HEK293 (cell line): ENCODE measurements around the gene MAP3K13.
A peak's percentile ranks its signal among the peaks of the same experiment; 100 is the strongest.

Experiments
- CTCF ChIA-PET: fragments of 350-600 bp; formaldehyde crosslinking; extraction: SDS; loops from one replicate; lab custom pipeline; 2021; ENCODE audit warnings: antibody characterized with exemption; lab: Yijun Ruan, JAX
- POLR2A ChIA-PET: fragments of 300-600 bp; formaldehyde crosslinking; extraction: SDS; loops from one replicate; lab custom pipeline; 2020; ENCODE audit warnings: antibody characterized with exemption, inconsistent platforms; lab: Yijun Ruan, JAX
- H3K27ac ChIP-seq: fragments of 200-500 bp; sonication (Bioruptor generic); 2 replicates; pipeline ENCODE4 v1.5.1; 2014; ENCODE audit warnings: low read depth, low read length, control low read depth, inconsistent platforms; ENCODE audit errors: extremely low read depth
- H3K36me3 ChIP-seq, 2 experiments: fragments of 200-500 bp in 1 of 2; sonication (Bioruptor generic) in 1 of 2; 1 replicate in 1 of 2; 2 replicates in 1 of 2; pipeline ENCODE4 v1.5.1; 2014 to 2017; ENCODE audit warnings: inconsistent platforms in 2 of 2, low read length in 2 of 2; ENCODE audit not compliant: control insufficient read depth in 2 of 2, insufficient read depth in 1 of 2
- H3K4me1 ChIP-seq: fragments of 200-500 bp; sonication (Bioruptor generic); 2 replicates; pipeline ENCODE4 v1.5.1; 2014; ENCODE audit warnings: mild to moderate bottlenecking, low read length, inconsistent platforms; ENCODE audit not compliant: control insufficient read depth, insufficient read depth
- H3K4me3 ChIP-seq: 2 replicates; pipeline ENCODE4 v1.5.1; 2011; ENCODE audit warnings: low read depth, mild to moderate bottlenecking, control low read depth, low read length, moderate library complexity
- H3K9me3 ChIP-seq: fragments of 200-500 bp; sonication (Bioruptor generic); 2 replicates; pipeline ENCODE4 v1.5.1; 2014; ENCODE audit warnings: low read depth, low read length, inconsistent platforms; ENCODE audit not compliant: control insufficient read depth, insufficient read depth
- FEZF1 ChIP-seq: fragments of 450-650 bp; formaldehyde crosslinking; IDR thresholded peaks from 2 replicates; pipeline ENCODE4 v1.5.1; 2016; ENCODE audit warnings: missing biosample characterization, missing genetic modification characterization
- KLF7 ChIP-seq: fragments of 450-650 bp; formaldehyde crosslinking; IDR thresholded peaks from 2 replicates; pipeline ENCODE4 v1.5.1; 2016; ENCODE audit warnings: missing biosample characterization, missing genetic modification characterization, borderline replicate concordance
- MEIS1 ChIP-seq: sonication (generic); formaldehyde crosslinking; IDR thresholded peaks from 2 replicates; pipeline ENCODE4 v1.8.1; 2022; ENCODE audit warnings: missing genetic modification reagents, mild to moderate bottlenecking, borderline replicate concordance
- TSHZ1 ChIP-seq: fragments of 450-650 bp; formaldehyde crosslinking; IDR thresholded peaks from 2 replicates; pipeline ENCODE4 v1.5.1; 2016; ENCODE audit warnings: missing biosample characterization, missing genetic modification characterization, borderline replicate concordance
- ZBTB26 ChIP-seq: fragments of 450-650 bp; formaldehyde crosslinking; optimal IDR thresholded peaks from 2 replicates; pipeline ENCODE3; 2016; ENCODE audit warnings: missing biosample characterization, mild to moderate bottlenecking, missing genetic modification characterization
- ZNF223 ChIP-seq: fragments of 450-650 bp; formaldehyde crosslinking; IDR thresholded peaks from 2 replicates; pipeline ENCODE4 v1.5.1; 2016; ENCODE audit warnings: missing biosample characterization, missing genetic modification characterization
- ZNF266 ChIP-seq: fragments of 450-650 bp; formaldehyde crosslinking; IDR thresholded peaks from 2 replicates; pipeline ENCODE4 v1.5.1; 2016; ENCODE audit warnings: missing biosample characterization, missing genetic modification characterization, low read depth
- ZNF302 ChIP-seq: fragments of 450-650 bp; formaldehyde crosslinking; IDR thresholded peaks from 2 replicates; pipeline ENCODE4 v1.5.1; 2016; ENCODE audit warnings: missing biosample characterization, missing genetic modification characterization, low read depth
- ZNF324 ChIP-seq: fragments of 450-650 bp; formaldehyde crosslinking; IDR thresholded peaks from 2 replicates; pipeline ENCODE4 v1.5.1; 2016; ENCODE audit warnings: missing biosample characterization, missing genetic modification characterization
- ZNF626 ChIP-seq: fragments of 450-650 bp; sonication (Bioruptor Pico); formaldehyde crosslinking; IDR thresholded peaks from 2 replicates; pipeline ENCODE4 v1.5.1; 2018; ENCODE audit warnings: missing biosample characterization, missing genetic modification characterization, inconsistent platforms
- ZNF830 ChIP-seq: fragments of 450-650 bp; IDR thresholded peaks from 2 replicates; pipeline ENCODE4 v1.5.0; 2018; ENCODE audit warnings: missing biosample characterization, missing genetic modification characterization, low read depth, mild to moderate bottlenecking, moderate library complexity
- TF ChIP-seq, protein P1 (sequence below): fragments of 450-650 bp; formaldehyde crosslinking; IDR thresholded peaks from 2 replicates; pipeline ENCODE4 v1.5.1; 2016; ENCODE audit warnings: missing biosample characterization, missing genetic modification characterization
- TF ChIP-seq, protein P2 (sequence below): fragments of 450-650 bp; formaldehyde crosslinking; IDR thresholded peaks from 2 replicates; pipeline ENCODE4 v1.5.1; 2016; ENCODE audit warnings: missing biosample characterization, missing genetic modification characterization, low read depth

MAP3K13 gene

DNA sequence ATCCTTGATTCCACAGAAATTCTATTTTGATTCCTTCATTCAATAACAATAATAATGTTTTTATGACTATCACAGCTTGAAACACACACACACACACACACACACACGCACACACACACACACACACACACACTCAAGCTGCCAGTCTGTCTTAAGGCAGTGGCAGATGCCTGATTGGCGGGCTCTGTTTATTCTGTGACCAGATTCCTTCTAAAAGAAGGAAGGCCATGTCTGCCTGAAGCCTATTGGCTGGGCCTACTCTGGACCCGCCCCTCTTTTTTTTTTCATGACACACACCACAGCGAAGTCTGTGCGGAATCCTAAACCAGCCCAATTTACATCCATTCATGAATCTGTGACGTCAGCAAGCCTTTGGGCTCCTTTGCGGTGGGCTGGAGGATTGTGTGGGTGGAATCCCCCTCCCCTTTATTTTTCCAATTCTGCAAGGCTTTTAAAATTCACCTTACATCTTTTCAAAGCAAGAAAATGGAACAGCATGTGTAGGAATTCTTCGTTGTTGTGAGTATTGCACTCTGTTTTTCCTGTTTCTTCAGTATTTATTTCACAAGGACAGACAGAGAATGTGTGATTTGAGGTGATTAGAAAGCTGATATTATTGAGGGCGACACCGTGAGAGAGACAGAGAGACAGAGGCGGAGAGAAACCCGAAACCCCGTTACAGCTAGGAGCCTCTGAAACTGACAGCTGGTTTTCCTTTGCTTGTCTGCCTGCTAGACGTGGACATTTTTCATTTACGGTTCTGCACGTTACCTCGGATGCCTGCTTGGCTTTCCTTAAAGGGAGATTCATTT, at the start of gene MAP3K13 (continued):
- TF ChIP-seq ZNF626 (tag by site-specific recombination) (no peak), KLF7 (tag by site-specific recombination) (no peak), ZNF830 (tag by site-specific recombination) (no peak), ZNF223 (tag by site-specific recombination) (no peak), ZNF324 (tag by site-specific recombination) (no peak)

- no peaks in the 10 kb centered on the region for H3K9me3 ChIP-seq
- peaks cover 0 to 9% of the 10 kb centered on the region in 2 experiments; a peak in 1 of 3 replicates for H3K36me3 ChIP-seq
- TF ChIP-seq ZBTB26 (no peak), FEZF1 (no peak), ZNF302 (no peak), ZNF626 (tag by site-specific recombination) (no peak), TSHZ1 (tag by site-specific recombination) (no peak)
- TF ChIP-seq, protein P1, sequence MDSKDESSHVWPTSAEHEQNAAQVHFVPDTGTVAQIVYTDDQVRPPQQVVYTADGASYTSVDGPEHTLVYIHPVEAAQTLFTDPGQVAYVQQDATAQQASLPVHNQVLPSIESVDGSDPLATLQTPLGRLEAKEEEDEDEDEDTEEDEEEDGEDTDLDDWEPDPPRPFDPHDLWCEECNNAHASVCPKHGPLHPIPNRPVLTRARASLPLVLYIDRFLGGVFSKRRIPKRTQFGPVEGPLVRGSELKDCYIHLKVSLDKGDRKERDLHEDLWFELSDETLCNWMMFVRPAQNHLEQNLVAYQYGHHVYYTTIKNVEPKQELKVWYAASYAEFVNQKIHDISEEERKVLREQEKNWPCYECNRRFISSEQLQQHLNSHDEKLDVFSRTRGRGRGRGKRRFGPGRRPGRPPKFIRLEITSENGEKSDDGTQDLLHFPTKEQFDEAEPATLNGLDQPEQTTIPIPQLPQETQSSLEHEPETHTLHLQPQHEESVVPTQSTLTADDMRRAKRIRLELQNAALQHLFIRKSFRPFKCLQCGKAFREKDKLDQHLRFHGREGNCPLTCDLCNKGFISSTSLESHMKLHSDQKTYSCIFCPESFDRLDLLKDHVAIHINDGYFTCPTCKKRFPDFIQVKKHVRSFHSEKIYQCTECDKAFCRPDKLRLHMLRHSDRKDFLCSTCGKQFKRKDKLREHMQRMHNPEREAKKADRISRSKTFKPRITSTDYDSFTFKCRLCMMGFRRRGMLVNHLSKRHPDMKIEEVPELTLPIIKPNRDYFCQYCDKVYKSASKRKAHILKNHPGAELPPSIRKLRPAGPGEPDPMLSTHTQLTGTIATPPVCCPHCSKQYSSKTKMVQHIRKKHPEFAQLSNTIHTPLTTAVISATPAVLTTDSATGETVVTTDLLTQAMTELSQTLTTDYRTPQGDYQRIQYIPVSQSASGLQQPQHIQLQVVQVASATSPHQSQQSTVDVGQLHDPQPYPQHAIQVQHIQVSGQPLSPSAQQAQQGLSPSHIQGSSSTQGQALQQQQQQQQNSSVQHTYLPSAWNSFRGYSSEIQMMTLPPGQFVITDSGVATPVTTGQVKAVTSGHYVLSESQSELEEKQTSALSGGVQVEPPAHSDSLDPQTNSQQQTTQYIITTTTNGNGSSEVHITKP (tag by site-specific recombination), result no peak
- no peak overlapping the region for H3K4me3 ChIP-seq
- H3K27ac ChIP-seq, result no peak overlapping the region
- no peaks in the 10 kb centered on the region for H3K4me1 ChIP-seq
- ChIA-PET POLR2A (no interaction called here), CTCF (no interaction called here)
Measured at GRCh38 chr3:185313693-185314246, 49.2 kb upstream of the MAP3K13 start.

DNA sequence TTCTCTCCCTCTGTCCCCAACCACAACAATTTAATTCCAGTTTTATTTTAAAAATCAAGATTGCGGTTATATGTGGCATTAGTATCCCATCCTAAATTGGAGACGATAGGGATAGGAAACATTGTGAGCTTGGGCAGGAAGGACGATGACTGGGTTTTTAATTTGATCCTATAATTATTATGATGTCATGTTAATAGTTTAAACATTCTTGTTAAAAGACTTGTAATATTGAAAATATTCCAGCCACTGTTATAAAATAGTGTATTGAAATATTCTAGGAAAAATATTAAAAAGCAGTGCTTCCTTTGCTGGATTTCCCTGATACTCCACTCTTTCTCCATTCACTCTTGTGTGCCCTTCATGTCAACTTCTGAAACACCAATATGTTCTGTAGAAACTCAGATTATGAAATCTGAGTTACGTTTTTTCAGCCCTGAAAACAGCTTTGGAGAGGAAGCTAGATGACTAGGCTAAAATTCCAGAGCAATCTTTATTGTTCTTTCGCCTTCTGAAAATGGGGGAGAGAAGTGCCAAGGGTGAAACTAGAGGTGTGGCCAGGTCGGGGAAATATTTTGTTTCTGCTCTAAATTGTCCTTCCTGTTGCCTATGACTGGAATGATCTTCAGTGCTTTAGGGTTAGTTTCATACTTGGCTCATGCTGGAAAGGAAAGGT, 46.1 kb upstream of the MAP3K13 start:
- ChIA-PET POLR2A (no interaction called here), CTCF (interaction anchor here (0.6 kb wide), 2 partner anchors 9 to 971 kb away, joined by 3 read pairs; no protein-coding TSS in a partner anchor)
- Histone ChIP-seq H3K36me3 (no peaks in the 10 kb centered on the region), H3K9me3 (no peaks in the 10 kb centered on the region), H3K4me3 (no peak overlapping the region), H3K4me1 (no peaks in the 10 kb centered on the region), H3K27ac (no peak overlapping the region)
- TF ChIP-seq ZNF266 (tag by site-specific recombination) (no peak), MEIS1 (CRISPR knock-in tag) (no peak)
- TF ChIP-seq, protein P2, sequence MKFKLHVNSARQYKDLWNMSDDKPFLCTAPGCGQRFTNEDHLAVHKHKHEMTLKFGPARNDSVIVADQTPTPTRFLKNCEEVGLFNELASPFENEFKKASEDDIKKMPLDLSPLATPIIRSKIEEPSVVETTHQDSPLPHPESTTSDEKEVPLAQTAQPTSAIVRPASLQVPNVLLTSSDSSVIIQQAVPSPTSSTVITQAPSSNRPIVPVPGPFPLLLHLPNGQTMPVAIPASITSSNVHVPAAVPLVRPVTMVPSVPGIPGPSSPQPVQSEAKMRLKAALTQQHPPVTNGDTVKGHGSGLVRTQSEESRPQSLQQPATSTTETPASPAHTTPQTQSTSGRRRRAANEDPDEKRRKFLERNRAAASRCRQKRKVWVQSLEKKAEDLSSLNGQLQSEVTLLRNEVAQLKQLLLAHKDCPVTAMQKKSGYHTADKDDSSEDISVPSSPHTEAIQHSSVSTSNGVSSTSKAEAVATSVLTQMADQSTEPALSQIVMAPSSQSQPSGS (tag by site-specific recombination), result peak; percentile 66
